ENCODE measurements around the gene CNTNAP2. TPM values are rescaled to one million over a fixed set of nuclear protein-coding genes. Genes with fewer than 3 reads are reported as not detected.
A peak's percentile ranks its signal among the peaks of the same experiment; 100 is the strongest.
"Not testable (repeated sequence)": the region's sequence is repeated elsewhere in the genome, so short reads cannot be mapped to it uniquely, and the experiment has no call there.

Gene CNTNAP2
- polyA plus RNA-seq, 6 donors from 2014 or later: 38.2 to 132 (median 77.9) TPM

GRCh38 chr7:148037044-148037443 is 1920.4 kb downstream of the CNTNAP2 start:
- H3K4me3 Mint-ChIP-seq: no peak overlapping the region
- H3K9me3 Mint-ChIP-seq: no peaks in the 10 kb centered on the region
- H3K27ac Mint-ChIP-seq: no peak overlapping the region
- H3K27me3 Mint-ChIP-seq: no peaks in the 10 kb centered on the region
- no peaks in the 10 kb centered on the region for H3K36me3 Mint-ChIP-seq
- H3K4me1 Mint-ChIP-seq: no peaks in the 10 kb centered on the region
- ATAC-seq (ENCODE audit: low read depth in 2 of 2) (no peak), DNase-seq (no peak)

DNA sequence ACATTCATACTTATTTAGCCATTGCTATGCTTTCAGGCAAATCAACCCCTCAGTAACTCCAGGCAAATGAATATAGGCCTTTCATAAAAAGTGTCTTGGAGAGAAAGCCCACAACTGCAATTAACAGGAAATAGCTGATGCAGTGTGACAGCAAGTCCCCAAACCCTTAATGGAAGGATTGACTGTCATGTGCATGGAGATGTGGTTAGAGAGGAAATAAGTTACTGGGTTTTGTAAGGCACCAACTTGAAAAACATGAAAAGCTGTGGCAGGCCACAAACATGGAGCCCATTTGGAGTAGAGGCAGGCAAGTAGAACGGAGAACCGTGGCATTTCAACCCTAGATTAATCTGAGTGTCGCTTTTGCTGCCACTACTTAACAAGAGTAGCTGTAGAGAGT is 1924.6 kb downstream of the CNTNAP2 start:
- Mint-ChIP-seq H3K9me3 (no peaks in the 10 kb centered on the region), H3K36me3 (no peaks in the 10 kb centered on the region), H3K4me3 (no peak overlapping the region), H3K27ac (no peak overlapping the region), H3K4me1 (no peaks in the 10 kb centered on the region), H3K27me3 (no peaks in the 10 kb centered on the region)
- DNase-seq (no peak), ATAC-seq (ENCODE audit: low read depth in 2 of 2) (no peak)

DNA sequence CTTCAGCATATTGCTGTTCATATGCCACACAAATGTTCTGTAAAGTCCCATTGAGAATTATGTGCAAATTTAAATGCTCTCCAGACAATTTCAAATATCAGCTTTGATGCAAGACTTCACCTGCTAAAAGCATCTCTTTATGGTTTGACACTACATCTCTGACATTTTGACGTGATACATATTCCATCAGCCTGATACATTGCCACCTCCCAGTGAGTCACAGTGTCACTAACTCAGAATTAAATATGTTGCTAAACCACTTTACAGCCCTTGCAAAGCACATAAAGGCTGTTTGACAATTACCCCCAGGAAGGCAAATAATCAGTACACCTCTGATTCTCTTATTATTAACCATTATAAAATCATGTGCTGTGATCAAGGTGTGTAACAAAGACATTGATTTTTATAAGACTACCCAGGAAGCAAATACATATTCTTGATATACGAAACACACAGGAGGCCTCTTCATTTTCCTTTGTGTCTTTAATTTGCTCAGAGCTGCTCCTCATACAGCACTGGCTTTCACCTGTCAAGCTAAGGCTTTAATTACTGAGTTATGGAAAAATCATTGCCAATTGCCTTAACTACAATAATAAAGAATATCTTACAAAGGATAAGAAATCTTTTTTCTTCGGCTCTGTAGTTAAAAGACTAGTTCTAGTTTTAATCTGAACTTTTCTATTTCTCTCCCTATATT is 1926.5 kb downstream of the CNTNAP2 start:
- no peak for DNase-seq
- no peaks in the 10 kb centered on the region for H3K36me3 Mint-ChIP-seq
- H3K27ac Mint-ChIP-seq: peak overlapping the region in 1 of 6 donors; percentile 2
- no peak for ATAC-seq (ENCODE audit: low read depth in 2 of 2)
- H3K4me3 Mint-ChIP-seq: no peak overlapping the region
- no peaks in the 10 kb centered on the region for H3K27me3 Mint-ChIP-seq
- no peaks in the 10 kb centered on the region for H3K4me1 Mint-ChIP-seq
- H3K9me3 Mint-ChIP-seq: no peaks in the 10 kb centered on the region

GRCh38 chr7:148044173-148044572 is 1927.6 kb downstream of the CNTNAP2 start:
- H3K9me3 Mint-ChIP-seq: no peaks in the 10 kb centered on the region
- no peak for ATAC-seq (ENCODE audit: low read depth in 2 of 2)
- no peak overlapping the region for H3K4me3 Mint-ChIP-seq
- DNase-seq: no peak
- no peaks in the 10 kb centered on the region for H3K27me3 Mint-ChIP-seq
- H3K27ac Mint-ChIP-seq: peak overlapping the region in 1 of 6 donors; percentile 62
- no peaks in the 10 kb centered on the region for H3K4me1 Mint-ChIP-seq
- no peaks in the 10 kb centered on the region for H3K36me3 Mint-ChIP-seq

GRCh38 chr7:148045521-148045920 is 1928.9 kb downstream of the CNTNAP2 start:
- DNase-seq: no peak
- no peak overlapping the region for H3K4me3 Mint-ChIP-seq
- no peak overlapping the region for H3K27ac Mint-ChIP-seq
- no peaks in the 10 kb centered on the region for H3K36me3 Mint-ChIP-seq
- ATAC-seq (ENCODE audit: low read depth in 2 of 2): no peak
- no peaks in the 10 kb centered on the region for H3K27me3 Mint-ChIP-seq
- no peaks in the 10 kb centered on the region for H3K4me1 Mint-ChIP-seq
- no peaks in the 10 kb centered on the region for H3K9me3 Mint-ChIP-seq

DNA sequence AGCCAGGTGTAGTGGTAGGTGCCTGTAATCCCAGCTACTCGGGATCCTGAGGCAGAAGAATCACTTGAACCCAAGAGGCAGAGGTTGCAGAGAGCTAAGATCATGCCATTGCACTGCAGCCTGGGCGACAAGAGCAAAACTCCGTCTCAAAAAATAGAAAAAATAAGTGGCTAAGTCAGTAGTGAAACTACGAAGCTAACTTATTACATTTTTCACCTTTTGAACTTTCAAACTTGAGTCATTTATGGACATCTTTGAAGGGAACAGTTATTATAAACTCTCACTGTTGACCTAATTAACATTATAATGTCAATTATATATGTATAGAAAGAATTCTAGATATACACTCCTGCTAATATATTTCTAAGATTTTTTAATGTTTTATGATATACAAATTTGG is 1932.5 kb downstream of the CNTNAP2 start:
- H3K27me3 Mint-ChIP-seq: no peaks in the 10 kb centered on the region
- ATAC-seq (ENCODE audit: low read depth in 2 of 2) (no peak), DNase-seq (no peak)
- H3K9me3 Mint-ChIP-seq: no peaks in the 10 kb centered on the region
- no peak overlapping the region for H3K4me3 Mint-ChIP-seq
- H3K27ac Mint-ChIP-seq: no peak overlapping the region
- peaks cover 0 to 6% (median 5%) of the 10 kb centered on the region in 3 donors for H3K4me1 Mint-ChIP-seq
- no peaks in the 10 kb centered on the region for H3K36me3 Mint-ChIP-seq

GRCh38 chr7:148050492-148051158 is 1934.0 kb downstream of the CNTNAP2 start:
- H3K27me3 Mint-ChIP-seq: no peaks in the 10 kb centered on the region
- H3K27ac Mint-ChIP-seq: peak overlapping the region in 1 of 6 donors; percentile 16
- H3K36me3 Mint-ChIP-seq: no peaks in the 10 kb centered on the region
- no peaks in the 10 kb centered on the region for H3K9me3 Mint-ChIP-seq
- no peak for ATAC-seq (ENCODE audit: low read depth in 2 of 2)
- DNase-seq: no peak
- peak overlapping the region in 2 of 8 donors; percentile 27 to 61 for H3K4me3 Mint-ChIP-seq
- H3K4me1 Mint-ChIP-seq: peaks cover 0 to 6% (median 5%) of the 10 kb centered on the region in 3 donors

DNA sequence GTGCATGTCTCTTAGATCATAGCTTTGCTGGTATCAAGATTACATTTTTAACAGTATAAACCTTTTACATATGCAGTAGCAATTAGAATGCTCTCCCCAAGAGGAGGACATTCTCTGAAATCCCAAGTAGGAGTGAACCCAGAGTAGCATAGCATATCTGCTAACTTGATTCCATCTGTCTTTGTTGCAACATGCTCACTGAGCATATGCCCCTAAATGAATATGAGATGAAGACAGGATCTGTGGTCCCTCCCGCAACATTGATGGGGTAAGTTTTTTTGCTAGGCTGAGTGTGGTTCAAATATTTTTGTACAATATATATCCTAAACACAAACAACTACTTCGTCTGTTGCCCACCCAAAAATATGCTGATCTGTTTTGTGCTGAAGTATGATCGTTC is 1939.8 kb downstream of the CNTNAP2 start:
- peak overlapping the region in 1 of 8 donors; percentile 18 for H3K4me3 Mint-ChIP-seq
- no peaks in the 10 kb centered on the region for H3K36me3 Mint-ChIP-seq
- DNase-seq (no peak), ATAC-seq (ENCODE audit: low read depth in 2 of 2) (no peak)
- peaks cover 0 to 7% (median 7%) of the 10 kb centered on the region in 3 donors for H3K4me1 Mint-ChIP-seq
- no peak overlapping the region for H3K27ac Mint-ChIP-seq
- H3K27me3 Mint-ChIP-seq: no peaks in the 10 kb centered on the region
- no peaks in the 10 kb centered on the region for H3K9me3 Mint-ChIP-seq

DNA sequence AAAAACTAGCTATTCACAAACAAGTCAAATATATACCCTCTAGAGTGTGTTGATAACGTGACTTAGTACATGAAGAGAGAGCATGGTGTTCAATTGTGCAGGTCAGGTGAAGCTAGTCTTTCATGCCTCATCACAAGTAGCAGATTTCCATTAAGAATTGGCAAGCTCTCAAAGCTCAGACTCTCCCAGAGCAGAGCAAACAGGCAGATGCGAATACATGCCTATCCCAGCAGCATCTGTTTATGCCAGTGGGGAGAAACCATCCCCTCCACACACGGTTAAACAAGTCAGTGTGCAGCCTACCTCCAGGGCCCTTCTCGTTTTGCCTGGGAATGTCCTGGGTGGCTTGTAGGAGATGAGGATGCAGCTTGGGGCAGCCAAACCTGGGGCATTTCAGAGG is 1941.5 kb downstream of the CNTNAP2 start:
- no peaks in the 10 kb centered on the region for H3K36me3 Mint-ChIP-seq
- no peaks in the 10 kb centered on the region for H3K27me3 Mint-ChIP-seq
- peaks cover 0 to 5% (median 4%) of the 10 kb centered on the region in 3 donors for H3K4me1 Mint-ChIP-seq
- ATAC-seq (ENCODE audit: low read depth in 2 of 2) (no peak), DNase-seq (no peak)
- H3K9me3 Mint-ChIP-seq: no peaks in the 10 kb centered on the region
- no peak overlapping the region for H3K27ac Mint-ChIP-seq
- no peak overlapping the region for H3K4me3 Mint-ChIP-seq

- ATAC-seq (ENCODE audit: low read depth in 2 of 2): no peak
- no peak overlapping the region for H3K27ac Mint-ChIP-seq
- peaks cover 0 to 5% (median 4%) of the 10 kb centered on the region in 3 donors for H3K4me1 Mint-ChIP-seq
- no peaks in the 10 kb centered on the region for H3K36me3 Mint-ChIP-seq
- H3K9me3 Mint-ChIP-seq: peaks cover 0 to 2% (median 0%) of the 10 kb centered on the region in 7 donors
- no peaks in the 10 kb centered on the region for H3K27me3 Mint-ChIP-seq
- DNase-seq: no peak
- no peak overlapping the region for H3K4me3 Mint-ChIP-seq
Measured at GRCh38 chr7:148058753-148059152, 1942.2 kb downstream of the CNTNAP2 start.

GRCh38 chr7:148060724-148061123 is 1944.1 kb downstream of the CNTNAP2 start:
- Mint-ChIP-seq H3K4me1 (peaks cover 0 to 5% (median 4%) of the 10 kb centered on the region in 3 donors), H3K4me3 (no peak overlapping the region), H3K27me3 (no peaks in the 10 kb centered on the region), H3K9me3 (peaks cover 0 to 8% (median 0%) of the 10 kb centered on the region in 7 donors), H3K36me3 (no peaks in the 10 kb centered on the region), H3K27ac (no peak overlapping the region)
- ATAC-seq (ENCODE audit: low read depth in 2 of 2) (no peak), DNase-seq (no peak)

GRCh38 chr7:148078111-148078510 is 1961.5 kb downstream of the CNTNAP2 start:
- not testable (repeated sequence) for H3K4me1 Mint-ChIP-seq; DNase-seq; H3K36me3 Mint-ChIP-seq; ATAC-seq (ENCODE audit: low read depth in 2 of 2); H3K4me3 Mint-ChIP-seq; H3K9me3 Mint-ChIP-seq; H3K27ac Mint-ChIP-seq; H3K27me3 Mint-ChIP-seq

- Mint-ChIP-seq H3K4me3 (no peak overlapping the region), H3K36me3 (no peaks in the 10 kb centered on the region), H3K27me3 (peaks cover 0 to 5% (median 0%) of the 10 kb centered on the region in 3 donors), H3K9me3 (peaks cover 0 to 6% (median 0%) of the 10 kb centered on the region in 7 donors), H3K4me1 (no peaks in the 10 kb centered on the region), H3K27ac (no peak overlapping the region)
- DNase-seq (no peak), ATAC-seq (ENCODE audit: low read depth in 2 of 2) (no peak)
Measured at GRCh38 chr7:148079206-148080080, 1962.8 kb downstream of the CNTNAP2 start.

All from naive B cell (primary cell).